Colonic mucosa (tissue), 4 donors: ENCODE results near the gene NAT16. TPM values are rescaled to one million over a fixed set of nuclear protein-coding genes. Genes with fewer than 3 reads are reported as not detected.

Source experiments
- DNase-seq: peaks from one replicate; pipeline ENCODE4 v3.0.0-alpha.2; 2020
- H3K27ac ChIP-seq: fragments of 200-600 bp; one replicate; pipeline ENCODE4 v1.8.0; 2021
- H3K27me3 ChIP-seq: fragments of 200-600 bp; one replicate; pipeline ENCODE4 v1.8.0; 2021
- H3K36me3 ChIP-seq: fragments of 200-600 bp; one replicate; pipeline ENCODE4 v1.8.0; 2021
- H3K4me1 ChIP-seq: fragments of 200-600 bp; one replicate; pipeline ENCODE4 v1.8.0; 2021; ENCODE audit warnings: mild to moderate bottlenecking
- H3K4me3 ChIP-seq: fragments of 200-600 bp; one replicate; pipeline ENCODE4 v1.8.0; 2021
- H3K9ac ChIP-seq, 2 donors: one replicate each; pipeline ENCODE4 v1.7.0; 2013; ENCODE audit warnings: control low read depth in 2 of 2, low read depth in 2 of 2, low read length in 2 of 2
- H3K9me3 ChIP-seq: fragments of 200-600 bp; one replicate; pipeline ENCODE4 v1.8.0; 2021
- CTCF ChIP-seq: fragments of 200-600 bp; IDR thresholded peaks from one replicate; pipeline ENCODE4 v1.8.0; 2022; ENCODE audit warnings: antibody characterized with exemption, mild to moderate bottlenecking
- intact Hi-C: fragments of 100-400 bp; cut with DNase I; formaldehyde crosslinking; loops from one replicate; pipeline ENCODE4 v1.14.1; 2022
- total RNA-seq, 2 donors: library from RNA; stranded (reverse); fragmentation: NEBNext Ultra II Directional in 1 of 2; extraction: Animal tissue kit (Norgen Biotek cat#: 25700) in 1 of 2; gene quantifications; one replicate each; pipeline ENCODE4 v1.2.1, GENCODE V29; 2021
- donor health status: healthy.
- donor health status: DM: no; HTN: no; CAD: no.
- donor health status: DM: no; HTN: no; CAD: no.

NAT16 gene
- total RNA-seq, 2 donors from 2014 or later, result not detected

DNA sequence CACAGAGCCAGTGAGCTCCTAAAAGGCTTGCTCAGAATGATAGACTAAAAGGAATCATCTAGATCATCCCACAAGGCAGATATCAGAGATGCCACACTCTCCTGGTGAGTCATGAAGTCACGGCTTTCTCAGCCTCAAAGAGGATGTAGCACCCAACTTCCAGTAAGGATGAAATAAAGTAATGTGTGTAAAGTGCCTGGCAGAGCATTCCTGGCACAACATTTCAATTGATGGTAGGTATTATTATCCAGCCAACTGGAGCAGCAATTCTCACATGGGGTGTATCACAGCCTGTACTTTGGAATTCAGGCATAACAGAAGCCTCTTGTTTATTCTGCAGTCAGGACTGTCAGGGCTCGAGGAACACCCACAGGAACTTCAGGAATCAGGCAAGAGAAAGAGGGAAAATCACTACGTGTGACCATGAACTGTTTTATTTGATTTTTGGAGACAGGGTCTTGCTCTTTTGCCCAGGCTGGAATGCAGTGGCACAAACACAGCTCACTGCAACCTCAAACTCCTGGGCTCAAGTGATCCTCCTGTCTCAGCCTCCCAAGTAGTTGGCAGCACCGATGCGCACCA lies 5.3 kb upstream of the NAT16 start:
- TF ChIP-seq CTCF, result no peak
- Histone ChIP-seq H3K27me3 (peaks cover 10% of the 10 kb centered on the region), H3K9me3 (no peaks in the 10 kb centered on the region), H3K4me1 (peaks cover 5% of the 10 kb centered on the region), H3K36me3 (no peaks in the 10 kb centered on the region), H3K4me3 (no peak overlapping the region), H3K9ac (no peak overlapping the region), H3K27ac (no peak overlapping the region)
- DNase-seq, result no peak
- intact Hi-C loops, result no loop called here

- no peak for TF ChIP-seq CTCF
- H3K36me3 ChIP-seq, result no peaks in the 10 kb centered on the region
- no peaks in the 10 kb centered on the region for H3K9me3 ChIP-seq
- no peak for DNase-seq
- intact Hi-C loops, result no loop called here
- no peak overlapping the region for H3K4me3 ChIP-seq
- H3K9ac ChIP-seq, result no peak overlapping the region
- H3K27ac ChIP-seq, result no peak overlapping the region
- peaks cover 41% of the 10 kb centered on the region for H3K27me3 ChIP-seq
- no peaks in the 10 kb centered on the region for H3K4me1 ChIP-seq
Measured at GRCh38 chr7:101179713-101180112, 380 bp downstream of the NAT16 start.

DNA sequence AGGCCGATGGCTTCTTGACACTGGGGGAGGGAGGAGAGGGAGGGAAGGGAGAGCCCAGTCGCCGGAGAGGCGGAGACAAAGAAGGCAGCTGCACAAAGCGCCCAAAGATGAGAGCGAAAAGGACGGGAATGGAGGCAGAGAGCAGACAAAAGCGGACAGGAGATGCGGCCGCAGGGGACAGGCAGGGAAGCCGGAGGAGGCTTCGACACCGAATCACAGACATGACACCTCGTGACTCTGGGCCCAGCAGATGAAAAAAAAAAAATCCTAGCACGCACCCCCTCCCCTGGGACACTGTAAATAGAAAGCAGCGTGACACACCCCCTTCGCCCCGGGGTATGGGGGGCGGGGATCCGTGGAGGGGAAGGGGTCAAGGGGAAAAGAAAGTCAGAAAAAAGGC lies 976 bp downstream of the NAT16 start:
- no peak overlapping the region for H3K27ac ChIP-seq
- H3K27me3 ChIP-seq, result peaks cover 42% of the 10 kb centered on the region
- H3K4me3 ChIP-seq, result no peak overlapping the region
- H3K4me1 ChIP-seq, result no peaks in the 10 kb centered on the region
- TF ChIP-seq CTCF, result no peak
- no peaks in the 10 kb centered on the region for H3K36me3 ChIP-seq
- no peak for DNase-seq
- intact Hi-C loops, result no loop called here
- H3K9me3 ChIP-seq, result no peaks in the 10 kb centered on the region
- no peak overlapping the region for H3K9ac ChIP-seq

- DNase-seq, result no peak
Measured at GRCh38 chr7:101177644-101178043, 2.4 kb downstream of the NAT16 start.

GRCh38 chr7:101175664-101176063 lies 4.4 kb downstream of the NAT16 start:
- Histone ChIP-seq H3K9ac (no peak overlapping the region), H3K4me1 (peaks cover 16% of the 10 kb centered on the region), H3K27me3 (peaks cover 70% of the 10 kb centered on the region), H3K9me3 (no peaks in the 10 kb centered on the region), H3K4me3 (no peak overlapping the region), H3K27ac (no peak overlapping the region), H3K36me3 (no peaks in the 10 kb centered on the region)
- intact Hi-C loops, result no loop called here
- DNase-seq, result no peak
- TF ChIP-seq CTCF, result no peak

More at GRCh38 chr7:101177644-101178043, 2.4 kb downstream of the NAT16 start:
- intact Hi-C loops, result no loop called here
- Histone ChIP-seq H3K36me3 (no peaks in the 10 kb centered on the region), H3K27me3 (peaks cover 57% of the 10 kb centered on the region), H3K4me3 (no peak overlapping the region), H3K4me1 (peaks cover 11% of the 10 kb centered on the region), H3K9me3 (no peaks in the 10 kb centered on the region), H3K9ac (no peak overlapping the region), H3K27ac (no peak overlapping the region)
- TF ChIP-seq CTCF, result no peak
